Measurements from ENCODE around the gene ID4.

Gene ID4

DNA sequence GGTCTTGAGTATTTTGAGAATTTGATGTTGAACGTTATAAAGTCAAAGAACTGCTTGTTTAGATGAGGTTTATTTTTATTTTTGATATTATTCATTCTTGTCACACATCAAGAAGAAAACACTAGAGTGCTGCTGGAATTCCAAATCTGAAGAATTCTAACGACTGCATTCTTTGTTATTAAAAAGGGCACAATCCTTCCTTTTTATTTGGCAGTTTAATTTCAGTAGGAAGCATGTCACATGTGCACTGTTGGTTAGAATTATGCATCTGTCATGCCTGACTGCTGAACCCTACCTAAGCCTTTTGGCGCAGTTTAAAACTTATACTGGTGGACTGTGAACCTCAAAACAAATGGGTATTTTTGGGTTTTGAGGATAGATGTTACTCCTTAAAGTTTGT is 4.0 kb downstream of the ID4 start:
- H3K36me3 ChIP-seq (ENCODE audit: insufficient read depth, insufficient read length, low read length), result peaks cover 12% of the 10 kb centered on the region
- no peaks in the 10 kb centered on the region for H3K9me3 ChIP-seq (ENCODE audit: insufficient read depth, low read length)
- H3K4me1 ChIP-seq (ENCODE audit: insufficient read depth, insufficient read length), result no peaks in the 10 kb centered on the region
- TF ChIP-seq YY1 (IDR thresholded peaks at IDR 0.05; ENCODE audit: insufficient read depth, insufficient read length), result no peak
- no peak for TF ChIP-seq SUZ12 (IDR thresholded peaks at IDR 0.05; ENCODE audit: extremely low read depth, insufficient read depth, insufficient read length)
- no peak for TF ChIP-seq ZNF274 (IDR thresholded peaks at IDR 0.05; ENCODE audit: low read depth, low read length)
- no peaks in the 10 kb centered on the region for H3K27me3 ChIP-seq (ENCODE audit: insufficient read depth, insufficient read length)
- no peak overlapping the region for H3K4me3 ChIP-seq (ENCODE audit: insufficient read length, low read depth)
- DNase-seq (ENCODE audit: low read depth, low spot score), result no peak
- no peak overlapping the region for H3K9ac ChIP-seq (ENCODE audit: insufficient read length, low read depth)

DNA sequence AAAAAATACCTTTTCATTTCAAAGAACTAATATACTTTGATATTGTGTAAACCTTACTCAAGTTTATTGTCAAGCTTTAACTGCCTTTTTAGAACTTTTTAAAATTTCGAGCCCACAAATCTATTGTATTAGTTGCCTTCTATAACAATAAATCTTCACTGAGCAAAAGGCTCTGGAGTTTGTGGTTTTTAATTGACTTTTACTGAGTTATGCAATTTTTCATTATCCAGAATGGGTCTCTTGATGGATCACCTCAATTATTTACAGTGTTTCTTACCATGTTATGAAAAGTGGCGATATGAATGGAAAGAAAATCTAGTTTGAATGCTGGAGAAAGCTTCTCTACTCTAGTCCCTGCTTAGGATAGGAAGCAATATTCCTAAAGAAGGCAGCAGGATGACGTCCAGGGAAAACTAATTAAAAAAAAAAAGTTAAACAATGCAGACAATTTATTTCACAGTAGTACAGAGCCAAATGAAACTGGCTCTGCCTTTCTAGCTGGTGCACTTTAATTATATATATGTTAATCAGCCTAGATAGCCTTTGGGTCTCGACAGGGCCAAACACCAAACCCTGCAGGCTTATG is 5.0 kb downstream of the ID4 start:
- Histone ChIP-seq H3K36me3 (ENCODE audit: insufficient read depth, insufficient read length, low read length) (peaks cover 12% of the 10 kb centered on the region), H3K4me1 (ENCODE audit: insufficient read depth, insufficient read length) (no peaks in the 10 kb centered on the region), H3K27me3 (ENCODE audit: insufficient read depth, insufficient read length) (no peaks in the 10 kb centered on the region), H3K4me3 (ENCODE audit: insufficient read length, low read depth) (no peak overlapping the region), H3K9me3 (ENCODE audit: insufficient read depth, low read length) (no peaks in the 10 kb centered on the region), H3K9ac (ENCODE audit: insufficient read length, low read depth) (no peak overlapping the region)
- TF ChIP-seq SUZ12 (IDR thresholded peaks at IDR 0.05; ENCODE audit: extremely low read depth, insufficient read depth, insufficient read length) (no peak), YY1 (IDR thresholded peaks at IDR 0.05; ENCODE audit: insufficient read depth, insufficient read length) (no peak), ZNF274 (IDR thresholded peaks at IDR 0.05; ENCODE audit: low read depth, low read length) (no peak)
- no peak for DNase-seq (ENCODE audit: low read depth, low spot score)

DNA sequence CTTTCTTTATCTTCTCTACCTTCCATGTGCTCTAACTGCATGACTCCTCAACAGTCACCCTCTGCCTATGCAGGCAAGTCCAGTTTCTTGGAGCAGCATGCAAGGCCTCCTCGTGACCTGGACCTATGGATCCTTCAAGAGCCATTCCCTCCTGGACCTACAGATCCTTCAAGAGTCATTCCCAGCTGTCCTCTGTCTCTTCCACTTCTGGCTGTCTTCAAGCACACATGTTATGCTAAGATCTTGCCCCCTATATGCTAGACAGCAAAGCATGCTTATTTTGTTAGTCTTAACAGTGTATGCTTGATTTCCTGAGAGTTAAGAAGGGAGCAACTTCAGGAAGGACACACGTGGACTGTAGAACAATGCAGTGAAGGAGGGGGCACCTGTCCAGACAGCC is 7.5 kb downstream of the ID4 start:
- no peak overlapping the region for H3K4me3 ChIP-seq (ENCODE audit: insufficient read length, low read depth)
- TF ChIP-seq SUZ12 (IDR thresholded peaks at IDR 0.05; ENCODE audit: extremely low read depth, insufficient read depth, insufficient read length), result no peak
- TF ChIP-seq ZNF274 (IDR thresholded peaks at IDR 0.05; ENCODE audit: low read depth, low read length), result no peak
- no peak for TF ChIP-seq YY1 (IDR thresholded peaks at IDR 0.05; ENCODE audit: insufficient read depth, insufficient read length)

DNA sequence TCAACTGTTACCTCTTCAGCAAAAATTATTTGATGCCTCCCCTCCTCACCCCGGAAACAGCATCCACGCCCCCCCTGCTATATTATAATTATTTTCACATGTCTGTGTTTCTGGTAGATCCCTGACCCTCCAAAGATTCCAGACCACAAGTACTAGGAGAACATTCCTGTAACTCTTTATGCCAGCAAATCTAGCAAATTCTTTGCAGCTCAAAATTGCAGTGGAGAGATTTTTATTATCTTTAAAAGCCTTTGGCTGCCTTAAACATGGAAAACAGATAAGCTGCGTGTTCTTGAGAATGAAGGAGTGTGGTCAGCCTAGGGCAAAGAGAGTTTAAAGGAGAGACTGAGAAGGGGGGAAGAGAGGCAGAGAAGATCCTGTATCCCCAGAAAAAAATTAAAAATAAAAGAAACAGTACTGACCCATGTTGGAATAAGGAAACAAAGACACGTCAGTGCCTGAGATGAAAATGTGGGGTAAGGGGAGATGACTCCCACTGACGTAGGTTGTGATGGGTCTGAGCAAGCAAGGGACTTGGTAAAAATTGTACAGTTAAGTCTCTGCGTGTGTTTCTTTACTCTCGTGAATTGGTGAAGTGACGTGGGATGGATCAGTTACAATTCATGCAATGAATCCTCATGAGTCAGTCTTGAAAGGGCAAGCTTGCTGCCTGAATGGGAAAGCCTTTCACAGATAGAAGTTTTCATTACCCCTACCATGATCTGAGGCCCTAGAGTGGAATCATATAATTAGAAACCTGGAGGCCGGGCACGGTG is 8.3 kb downstream of the ID4 start:
- no peaks in the 10 kb centered on the region for H3K36me3 ChIP-seq (ENCODE audit: insufficient read depth, insufficient read length, low read length)
- H3K4me1 ChIP-seq (ENCODE audit: insufficient read depth, insufficient read length), result no peaks in the 10 kb centered on the region
- H3K9me3 ChIP-seq (ENCODE audit: insufficient read depth, low read length), result no peaks in the 10 kb centered on the region
- no peak for DNase-seq (ENCODE audit: low read depth, low spot score)
- TF ChIP-seq SUZ12 (IDR thresholded peaks at IDR 0.05; ENCODE audit: extremely low read depth, insufficient read depth, insufficient read length) (no peak), ZNF274 (IDR thresholded peaks at IDR 0.05; ENCODE audit: low read depth, low read length) (no peak), YY1 (IDR thresholded peaks at IDR 0.05; ENCODE audit: insufficient read depth, insufficient read length) (no peak)
- no peak overlapping the region for H3K9ac ChIP-seq (ENCODE audit: insufficient read length, low read depth)
- no peaks in the 10 kb centered on the region for H3K27me3 ChIP-seq (ENCODE audit: insufficient read depth, insufficient read length)
- H3K4me3 ChIP-seq (ENCODE audit: insufficient read length, low read depth), result no peak overlapping the region

More for the DNA sequence above, 7.5 kb downstream of the ID4 start:
- no peak for DNase-seq (ENCODE audit: low read depth, low spot score)
- H3K27me3 ChIP-seq (ENCODE audit: insufficient read depth, insufficient read length), result no peaks in the 10 kb centered on the region
- H3K9me3 ChIP-seq (ENCODE audit: insufficient read depth, low read length), result no peaks in the 10 kb centered on the region
- H3K4me1 ChIP-seq (ENCODE audit: insufficient read depth, insufficient read length), result no peaks in the 10 kb centered on the region
- H3K36me3 ChIP-seq (ENCODE audit: insufficient read depth, insufficient read length, low read length), result peaks cover 2% of the 10 kb centered on the region
- H3K9ac ChIP-seq (ENCODE audit: insufficient read length, low read depth), result no peak overlapping the region

- no peak overlapping the region for H3K4me3 ChIP-seq (ENCODE audit: insufficient read length, low read depth)
- H3K36me3 ChIP-seq (ENCODE audit: insufficient read depth, insufficient read length, low read length), result no peaks in the 10 kb centered on the region
- no peak overlapping the region for H3K9ac ChIP-seq (ENCODE audit: insufficient read length, low read depth)
- H3K27me3 ChIP-seq (ENCODE audit: insufficient read depth, insufficient read length), result no peaks in the 10 kb centered on the region
- peaks cover 4% of the 10 kb centered on the region for H3K4me1 ChIP-seq (ENCODE audit: insufficient read depth, insufficient read length)
- DNase-seq (ENCODE audit: low read depth, low spot score), result no peak
- no peak for TF ChIP-seq SUZ12 (IDR thresholded peaks at IDR 0.05; ENCODE audit: extremely low read depth, insufficient read depth, insufficient read length)
- TF ChIP-seq YY1 (IDR thresholded peaks at IDR 0.05; ENCODE audit: insufficient read depth, insufficient read length), result no peak
- TF ChIP-seq ZNF274 (IDR thresholded peaks at IDR 0.05; ENCODE audit: low read depth, low read length), result no peak
- no peaks in the 10 kb centered on the region for H3K9me3 ChIP-seq (ENCODE audit: insufficient read depth, low read length)
Measured at GRCh38 chr6:19848465-19849029, 11.4 kb downstream of the ID4 start.

GRCh38 chr6:19849196-19849595 is 12.0 kb downstream of the ID4 start:
- no peaks in the 10 kb centered on the region for H3K27me3 ChIP-seq (ENCODE audit: insufficient read depth, insufficient read length)
- H3K9ac ChIP-seq (ENCODE audit: insufficient read length, low read depth), result no peak overlapping the region
- no peaks in the 10 kb centered on the region for H3K9me3 ChIP-seq (ENCODE audit: insufficient read depth, low read length)
- no peak overlapping the region for H3K4me3 ChIP-seq (ENCODE audit: insufficient read length, low read depth)
- peaks cover 4% of the 10 kb centered on the region for H3K4me1 ChIP-seq (ENCODE audit: insufficient read depth, insufficient read length)
- TF ChIP-seq YY1 (IDR thresholded peaks at IDR 0.05; ENCODE audit: insufficient read depth, insufficient read length) (no peak), SUZ12 (IDR thresholded peaks at IDR 0.05; ENCODE audit: extremely low read depth, insufficient read depth, insufficient read length) (no peak), ZNF274 (IDR thresholded peaks at IDR 0.05; ENCODE audit: low read depth, low read length) (no peak)
- no peak for DNase-seq (ENCODE audit: low read depth, low spot score)
- H3K36me3 ChIP-seq (ENCODE audit: insufficient read depth, insufficient read length, low read length), result no peaks in the 10 kb centered on the region

GRCh38 chr6:19849755-19850154 is 12.6 kb downstream of the ID4 start:
- Histone ChIP-seq H3K4me1 (ENCODE audit: insufficient read depth, insufficient read length) (peaks cover 4% of the 10 kb centered on the region), H3K4me3 (ENCODE audit: insufficient read length, low read depth) (no peak overlapping the region), H3K9me3 (ENCODE audit: insufficient read depth, low read length) (no peaks in the 10 kb centered on the region), H3K36me3 (ENCODE audit: insufficient read depth, insufficient read length, low read length) (no peaks in the 10 kb centered on the region), H3K27me3 (ENCODE audit: insufficient read depth, insufficient read length) (no peaks in the 10 kb centered on the region), H3K9ac (ENCODE audit: insufficient read length, low read depth) (no peak overlapping the region)
- no peak for DNase-seq (ENCODE audit: low read depth, low spot score)
- TF ChIP-seq ZNF274 (IDR thresholded peaks at IDR 0.05; ENCODE audit: low read depth, low read length) (no peak), YY1 (IDR thresholded peaks at IDR 0.05; ENCODE audit: insufficient read depth, insufficient read length) (no peak), SUZ12 (IDR thresholded peaks at IDR 0.05; ENCODE audit: extremely low read depth, insufficient read depth, insufficient read length) (no peak)

Data from NT2/D1 (cell line).